ENCODE data around the gene SVEP1.

- TF ChIP-seq CTCF (IDR thresholded peaks at IDR 0.05): no peak
- TF ChIP-seq POLR2AphosphoS5 (IDR thresholded peaks at IDR 0.05): no peak
- no peak for TF ChIP-seq POLR2A (IDR thresholded peaks at IDR 0.05)
- TF ChIP-seq EP300 (IDR thresholded peaks at IDR 0.05): no peak
These were observed 175.1 kb downstream of the SVEP1 start for GRCh38 chr9:110404473-110404872.
